SK-N-MC (cell line): ENCODE results near the gene WASF3.

Experiments used
- EZH2 ChIP-seq: fragments of 200-600 bp; sonication (generic); IDR thresholded peaks from one replicate; pipeline ENCODE4 v1.6.1; 2017; ENCODE audit warnings: antibody characterized with exemption
- FOXP2 ChIP-seq: optimal IDR thresholded peaks from 2 replicates; pipeline ENCODE3; 2011; ENCODE audit warnings: mild to moderate bottlenecking, moderate library complexity; ENCODE audit not compliant: insufficient read depth; ENCODE audit errors: extremely low read length, control extremely low read depth
- POLR2AphosphoS5 ChIP-seq: IDR thresholded peaks from 2 replicates; pipeline ENCODE4 v1.6.1; 2012; ENCODE audit warnings: mild to moderate bottlenecking, low read depth, low read length, borderline replicate concordance

GRCh38 chr13:26561067-26561466 lies 3.6 kb downstream of the WASF3 start:
- no peak for TF ChIP-seq EZH2
- TF ChIP-seq FOXP2 = no peak
- no peak for TF ChIP-seq POLR2AphosphoS5
